Body of pancreas (tissue), 4 donors: ENCODE data around the gene DCDC2C. TPM values are rescaled to one million over a fixed set of nuclear protein-coding genes. Genes with fewer than 3 reads are reported as not detected.
A peak's percentile ranks its signal among the peaks of the same experiment; 100 is the strongest.

Experiments
- ATAC-seq: fragments of 150-250 bp; one replicate; pipeline ENCODE4 v1.9.1; 2016
- DNase-seq, 4 donors: peaks; one replicate each; pipeline ENCODE4 v3.0.0-alpha.2; 2019
- H3K27ac ChIP-seq, 4 donors: fragments of 200-600 bp; sonication (generic); 1 replicate in 3 of 4; 2 replicates in 1 of 4; pipeline versions ENCODE4 v1.5.1 to v1.6.1; 2016 to 2019; ENCODE audit warnings: mild to moderate bottlenecking in 1 of 4, mixed read lengths in 1 of 4, moderate library complexity in 1 of 4
- H3K27me3 ChIP-seq, 2 donors: fragments of 200-600 bp; sonication (generic); one replicate each; pipeline ENCODE4 v1.6.0; 2016; ENCODE audit warnings: mild to moderate bottlenecking in 1 of 2
- H3K36me3 ChIP-seq, 2 donors: fragments of 200-600 bp; sonication (generic); replicated peaks in 1 of 2; 2 replicates each; pipeline ENCODE4 v1.5.1; 2016; ENCODE audit warnings: low read depth in 2 of 2; ENCODE audit not compliant: insufficient read depth in 1 of 2
- H3K4me1 ChIP-seq: fragments of 200-600 bp; sonication (generic); one replicate; pipeline ENCODE4 v1.6.0; 2016
- H3K4me3 ChIP-seq, 2 donors: fragments of 200-600 bp; sonication (generic); 1 replicate in 1 of 2; 2 replicates in 1 of 2; pipeline ENCODE4 v1.5.1; 2016 to 2019
- H3K9me3 ChIP-seq, 3 donors: fragments of 200-600 bp; sonication (generic); 1 replicate in 2 of 3; 2 replicates in 1 of 3; pipeline ENCODE4 v1.5.1; 2016
- CTCF ChIP-seq, 7 experiments: fragments of 450-650 bp in 4 of 7; fragments of 200-600 bp in 3 of 7; sonication (generic) in 3 of 7; IDR thresholded peaks; one replicate each; pipeline ENCODE4 v1.5.1; 2016 to 2019; ENCODE audit warnings: antibody characterized with exemption in 7 of 7
- POLR2A ChIP-seq, 3 donors: fragments of 450-650 bp; IDR thresholded peaks; one replicate each; pipeline ENCODE4 v1.6.1; 2016; ENCODE audit warnings: antibody characterized with exemption in 3 of 3, mild to moderate bottlenecking in 2 of 3
- whole genome bisulfite sequencing, 2 donors: methylation state at CpG; one replicate each; pipeline ENCODE4 v1.1.5; 2017; 5-methylcytosine and 5-hydroxymethylcytosine counted together
- intact Hi-C: fragments of 100-400 bp; cut with DNase I; formaldehyde crosslinking; loops from one replicate; pipeline ENCODE4 v1.15.1; 2023
- total RNA-seq, 2 donors: library from RNA; depleted of rRNA; stranded (reverse); fragments of >200 nt; gene quantifications; one replicate each; pipeline ENCODE4 v1.1.0, GENCODE V29; 2016

The DCDC2C gene
- total RNA-seq, 2 donors from 2014 or later = not detected

- Histone ChIP-seq H3K4me1 (no peaks in the 10 kb centered on the region), H3K36me3 (no peaks in the 10 kb centered on the region), H3K4me3 (no peak overlapping the region), H3K9me3 (no peaks in the 10 kb centered on the region), H3K27me3 (no peaks in the 10 kb centered on the region), H3K27ac (no peak overlapping the region)
- ATAC-seq (no peak), DNase-seq (no peak)
- 57 to 64% methylated on average over 5 of the region's 5 CpGs for WGBS, 2 donors
- intact Hi-C loops = no loop called here
- no peak for TF ChIP-seq POLR2A (IDR thresholded peaks at IDR 0.05)
- no peak for TF ChIP-seq CTCF (IDR thresholded peaks at IDR 0.05)
Measured at GRCh38 chr2:3681625-3682024, 21.8 kb upstream of the DCDC2C start.

- H3K27me3 ChIP-seq = no peaks in the 10 kb centered on the region
- TF ChIP-seq POLR2A (IDR thresholded peaks at IDR 0.05) = no peak
- TF ChIP-seq CTCF (IDR thresholded peaks at IDR 0.05) = no peak
- no peaks in the 10 kb centered on the region for H3K9me3 ChIP-seq
- ATAC-seq (no peak), DNase-seq (no peak)
- no peak overlapping the region for H3K27ac ChIP-seq
- no peaks in the 10 kb centered on the region for H3K4me1 ChIP-seq
- intact Hi-C loops = no loop called here
- H3K4me3 ChIP-seq = no peak overlapping the region
- H3K36me3 ChIP-seq = no peaks in the 10 kb centered on the region
- 70 to 73% methylated on average over 6 of the region's 6 CpGs for WGBS, 2 donors
Measured at GRCh38 chr2:3682811-3683210, 20.6 kb upstream of the DCDC2C start.

GRCh38 chr2:3683748-3684454, 19.5 kb upstream of the DCDC2C start:
- DNase-seq (no peak), ATAC-seq (no peak)
- Histone ChIP-seq H3K9me3 (no peaks in the 10 kb centered on the region), H3K36me3 (no peaks in the 10 kb centered on the region), H3K27ac (no peak overlapping the region), H3K4me3 (no peak overlapping the region), H3K27me3 (no peaks in the 10 kb centered on the region), H3K4me1 (no peaks in the 10 kb centered on the region)
- TF ChIP-seq POLR2A (IDR thresholded peaks at IDR 0.05) (no peak), CTCF (IDR thresholded peaks at IDR 0.05) (no peak)
- intact Hi-C loops = no loop called here
- 29 to 32% methylated on average over 3 of the region's 3 CpGs for WGBS, 2 donors

- Histone ChIP-seq H3K27ac (no peak overlapping the region), H3K4me1 (no peaks in the 10 kb centered on the region), H3K4me3 (no peak overlapping the region), H3K27me3 (no peaks in the 10 kb centered on the region), H3K36me3 (no peaks in the 10 kb centered on the region), H3K9me3 (no peaks in the 10 kb centered on the region)
- TF ChIP-seq CTCF (IDR thresholded peaks at IDR 0.05) (no peak), POLR2A (IDR thresholded peaks at IDR 0.05) (no peak)
- no peak for ATAC-seq
- DNase-seq = no peak
- intact Hi-C loops = no loop called here
Measured at GRCh38 chr2:3689998-3690748, 13.2 kb upstream of the DCDC2C start.

GRCh38 chr2:3692375-3692774, 11.0 kb upstream of the DCDC2C start:
- no peaks in the 10 kb centered on the region for H3K27me3 ChIP-seq
- TF ChIP-seq POLR2A (IDR thresholded peaks at IDR 0.05) = no peak
- TF ChIP-seq CTCF (IDR thresholded peaks at IDR 0.05) = peak in 3 of 7 experiments; percentile 7 to 25 (median 12)
- DNase-seq (no peak), ATAC-seq (no peak)
- no peaks in the 10 kb centered on the region for H3K9me3 ChIP-seq
- no peaks in the 10 kb centered on the region for H3K36me3 ChIP-seq
- H3K4me3 ChIP-seq = no peak overlapping the region
- no peak overlapping the region for H3K27ac ChIP-seq
- intact Hi-C loops = no loop called here
- no peaks in the 10 kb centered on the region for H3K4me1 ChIP-seq
